HEK293 (cell line): Measurements from ENCODE around the gene KLRC4.

Experiments
- SALL2 ChIP-seq: fragments of 450-650 bp; formaldehyde crosslinking; IDR thresholded peaks from 2 replicates; pipeline ENCODE4 v1.5.0; 2017; ENCODE audit warnings: missing biosample characterization, mild to moderate bottlenecking, missing genetic modification characterization, borderline replicate concordance
- ZFP41 ChIP-seq: fragments of 450-650 bp; formaldehyde crosslinking; IDR thresholded peaks from 2 replicates; pipeline ENCODE4 v1.5.1; 2016; ENCODE audit warnings: missing biosample characterization, missing genetic modification characterization, borderline replicate concordance
- ZNF157 ChIP-seq: fragments of 450-650 bp; formaldehyde crosslinking; IDR thresholded peaks from 2 replicates; pipeline ENCODE4 v1.5.1; 2016; ENCODE audit warnings: missing biosample characterization, missing genetic modification characterization
- ZNF404 ChIP-seq: fragments of 450-650 bp; formaldehyde crosslinking; IDR thresholded peaks from 2 replicates; pipeline ENCODE4 v1.5.1; 2017; ENCODE audit warnings: missing biosample characterization, missing genetic modification characterization
- TF ChIP-seq, protein P1 (sequence below): fragments of 450-650 bp; formaldehyde crosslinking; IDR thresholded peaks from 2 replicates; pipeline ENCODE4 v1.5.1; 2016; ENCODE audit warnings: missing biosample characterization, missing genetic modification characterization
- TF ChIP-seq, protein P2 (sequence below): fragments of 450-650 bp; formaldehyde crosslinking; IDR thresholded peaks from 2 replicates; pipeline ENCODE4 v1.5.1; 2016; ENCODE audit warnings: missing biosample characterization, missing genetic modification characterization
- TF ChIP-seq, protein P3 (sequence below): fragments of 450-650 bp; formaldehyde crosslinking; IDR thresholded peaks from 2 replicates; pipeline ENCODE4 v1.5.1; 2017; ENCODE audit warnings: missing biosample characterization, missing genetic modification characterization

DNA sequence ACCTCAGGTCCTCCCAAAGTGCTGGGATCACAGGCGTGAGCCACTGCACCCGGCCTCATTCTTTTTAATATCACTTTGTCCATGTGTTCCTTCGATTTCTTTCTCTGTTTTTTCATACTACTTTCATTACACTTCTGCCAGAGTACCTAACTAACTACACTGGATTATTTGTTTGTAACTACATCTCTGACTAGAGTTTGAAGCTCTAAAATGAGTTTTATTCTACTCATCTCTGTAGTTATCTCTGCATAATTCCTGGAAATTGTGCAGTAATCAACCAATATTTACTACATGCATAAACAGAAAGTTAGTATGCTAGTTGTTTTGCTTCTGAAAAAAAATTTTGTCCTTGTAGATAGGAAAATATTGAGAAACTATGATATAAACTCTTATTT lies 34.9 kb downstream of the KLRC4 start:
- TF ChIP-seq ZFP41 (tag by site-specific recombination) (no peak), ZNF404 (tag by site-specific recombination) (no peak), SALL2 (tag by site-specific recombination) (no peak), ZNF157 (no peak)
- TF ChIP-seq, protein P1, sequence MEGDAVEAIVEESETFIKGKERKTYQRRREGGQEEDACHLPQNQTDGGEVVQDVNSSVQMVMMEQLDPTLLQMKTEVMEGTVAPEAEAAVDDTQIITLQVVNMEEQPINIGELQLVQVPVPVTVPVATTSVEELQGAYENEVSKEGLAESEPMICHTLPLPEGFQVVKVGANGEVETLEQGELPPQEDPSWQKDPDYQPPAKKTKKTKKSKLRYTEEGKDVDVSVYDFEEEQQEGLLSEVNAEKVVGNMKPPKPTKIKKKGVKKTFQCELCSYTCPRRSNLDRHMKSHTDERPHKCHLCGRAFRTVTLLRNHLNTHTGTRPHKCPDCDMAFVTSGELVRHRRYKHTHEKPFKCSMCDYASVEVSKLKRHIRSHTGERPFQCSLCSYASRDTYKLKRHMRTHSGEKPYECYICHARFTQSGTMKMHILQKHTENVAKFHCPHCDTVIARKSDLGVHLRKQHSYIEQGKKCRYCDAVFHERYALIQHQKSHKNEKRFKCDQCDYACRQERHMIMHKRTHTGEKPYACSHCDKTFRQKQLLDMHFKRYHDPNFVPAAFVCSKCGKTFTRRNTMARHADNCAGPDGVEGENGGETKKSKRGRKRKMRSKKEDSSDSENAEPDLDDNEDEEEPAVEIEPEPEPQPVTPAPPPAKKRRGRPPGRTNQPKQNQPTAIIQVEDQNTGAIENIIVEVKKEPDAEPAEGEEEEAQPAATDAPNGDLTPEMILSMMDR (tag by site-specific recombination): no peak
- TF ChIP-seq, protein P2, sequence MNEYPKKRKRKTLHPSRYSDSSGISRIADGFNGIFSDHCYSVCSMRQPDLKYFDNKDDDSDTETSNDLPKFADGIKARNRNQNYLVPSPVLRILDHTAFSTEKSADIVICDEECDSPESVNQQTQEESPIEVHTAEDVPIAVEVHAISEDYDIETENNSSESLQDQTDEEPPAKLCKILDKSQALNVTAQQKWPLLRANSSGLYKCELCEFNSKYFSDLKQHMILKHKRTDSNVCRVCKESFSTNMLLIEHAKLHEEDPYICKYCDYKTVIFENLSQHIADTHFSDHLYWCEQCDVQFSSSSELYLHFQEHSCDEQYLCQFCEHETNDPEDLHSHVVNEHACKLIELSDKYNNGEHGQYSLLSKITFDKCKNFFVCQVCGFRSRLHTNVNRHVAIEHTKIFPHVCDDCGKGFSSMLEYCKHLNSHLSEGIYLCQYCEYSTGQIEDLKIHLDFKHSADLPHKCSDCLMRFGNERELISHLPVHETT (tag by site-specific recombination): no peak
- TF ChIP-seq, protein P3, sequence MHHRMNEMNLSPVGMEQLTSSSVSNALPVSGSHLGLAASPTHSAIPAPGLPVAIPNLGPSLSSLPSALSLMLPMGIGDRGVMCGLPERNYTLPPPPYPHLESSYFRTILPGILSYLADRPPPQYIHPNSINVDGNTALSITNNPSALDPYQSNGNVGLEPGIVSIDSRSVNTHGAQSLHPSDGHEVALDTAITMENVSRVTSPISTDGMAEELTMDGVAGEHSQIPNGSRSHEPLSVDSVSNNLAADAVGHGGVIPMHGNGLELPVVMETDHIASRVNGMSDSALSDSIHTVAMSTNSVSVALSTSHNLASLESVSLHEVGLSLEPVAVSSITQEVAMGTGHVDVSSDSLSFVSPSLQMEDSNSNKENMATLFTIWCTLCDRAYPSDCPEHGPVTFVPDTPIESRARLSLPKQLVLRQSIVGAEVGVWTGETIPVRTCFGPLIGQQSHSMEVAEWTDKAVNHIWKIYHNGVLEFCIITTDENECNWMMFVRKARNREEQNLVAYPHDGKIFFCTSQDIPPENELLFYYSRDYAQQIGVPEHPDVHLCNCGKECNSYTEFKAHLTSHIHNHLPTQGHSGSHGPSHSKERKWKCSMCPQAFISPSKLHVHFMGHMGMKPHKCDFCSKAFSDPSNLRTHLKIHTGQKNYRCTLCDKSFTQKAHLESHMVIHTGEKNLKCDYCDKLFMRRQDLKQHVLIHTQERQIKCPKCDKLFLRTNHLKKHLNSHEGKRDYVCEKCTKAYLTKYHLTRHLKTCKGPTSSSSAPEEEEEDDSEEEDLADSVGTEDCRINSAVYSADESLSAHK: no peak
